ENCODE measurements around the gene PRPSAP2. TPM values are rescaled to one million over a fixed set of nuclear protein-coding genes. Genes with fewer than 3 reads are reported as not detected.

Gene PRPSAP2
- total and polyA plus RNA-seq, 8 donors: 5.3 to 478 (median 25.0) TPM

- intact Hi-C loops (cut with DNase I; ENCODE audit: low total_unique reads): no loop called here
- 85 to 93% (median 92%) methylated on average over 3 to 6 of the region's 6 CpGs for WGBS, 5 donors
- H3K4me1 ChIP-seq: no peaks in the 10 kb centered on the region
- no peak for DNase-seq
- H3K4me3 ChIP-seq: no peak overlapping the region
- TF ChIP-seq POLR2A (IDR thresholded peaks at IDR 0.05) (no peak), POLR2AphosphoS5 (IDR thresholded peaks at IDR 0.05) (no peak), EP300 (IDR thresholded peaks at IDR 0.05) (no peak), CTCF (IDR thresholded peaks at IDR 0.05) (no peak)
- no peaks in the 10 kb centered on the region for H3K36me3 ChIP-seq
- H3K9me3 ChIP-seq: no peaks in the 10 kb centered on the region
- H3K27me3 ChIP-seq: no peaks in the 10 kb centered on the region
- no peak overlapping the region for H3K27ac ChIP-seq
These were observed 9.4 kb upstream of the PRPSAP2 start for GRCh38 chr17:18848501-18848900.

DNA sequence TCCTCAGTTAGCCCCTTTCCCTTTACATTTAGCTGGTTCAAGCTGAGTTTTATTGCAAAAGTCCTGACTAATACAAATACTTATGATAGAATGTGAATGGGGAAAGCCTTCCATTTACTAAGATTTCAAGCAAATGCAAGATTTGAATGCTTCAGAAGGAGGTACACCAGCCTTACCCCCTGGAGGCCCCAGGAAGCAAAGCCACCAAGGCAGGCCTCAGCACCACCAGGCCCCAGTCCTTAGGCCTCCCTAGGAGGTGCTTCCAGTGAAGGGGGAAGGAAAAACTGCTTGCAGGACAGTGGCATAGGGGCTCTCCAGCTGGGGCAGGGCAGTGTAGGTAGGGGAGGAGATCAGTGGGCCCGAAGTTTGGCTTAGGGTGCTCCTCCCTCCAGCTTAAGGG is 7.3 kb upstream of the PRPSAP2 start:
- intact Hi-C loops (cut with DNase I; ENCODE audit: low total_unique reads): no loop called here
- DNase-seq: no peak
- Histone ChIP-seq H3K27ac (no peak overlapping the region), H3K4me1 (peaks cover 0 to 7% (median 7%) of the 10 kb centered on the region in 4 donors), H3K27me3 (no peaks in the 10 kb centered on the region), H3K36me3 (no peaks in the 10 kb centered on the region), H3K9me3 (no peaks in the 10 kb centered on the region), H3K4me3 (no peak overlapping the region)
- no peak for TF ChIP-seq POLR2AphosphoS5 (IDR thresholded peaks at IDR 0.05)
- no peak for TF ChIP-seq CTCF (IDR thresholded peaks at IDR 0.05)
- no peak for TF ChIP-seq POLR2A (IDR thresholded peaks at IDR 0.05)
- no peak for TF ChIP-seq EP300 (IDR thresholded peaks at IDR 0.05)
- 33 to 79% (median 55%) methylated on average over 1 of the region's 1 CpG for WGBS, 5 donors

DNA sequence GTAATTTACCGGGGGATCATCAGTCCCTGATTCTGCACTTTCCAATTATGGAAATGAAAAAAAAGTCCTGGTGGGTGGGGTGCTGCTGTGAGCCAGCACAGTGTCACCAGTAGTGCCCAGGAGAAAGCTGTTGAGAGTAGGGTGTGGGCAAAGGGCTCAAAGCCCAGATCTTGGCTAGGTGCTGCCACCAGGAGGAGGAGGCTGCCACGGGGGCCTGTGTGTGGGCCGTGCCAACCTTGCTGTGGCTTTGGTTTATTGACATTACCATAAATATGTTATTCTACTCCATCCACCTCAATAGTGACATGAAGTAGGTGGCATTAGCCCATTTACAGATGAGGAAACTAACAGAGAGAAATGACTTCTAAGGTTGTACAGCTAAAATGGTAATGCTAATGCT is 6.7 kb upstream of the PRPSAP2 start:
- Histone ChIP-seq H3K4me3 (no peak overlapping the region), H3K27ac (no peak overlapping the region), H3K4me1 (peaks cover 0 to 10% (median 9%) of the 10 kb centered on the region in 4 donors), H3K27me3 (no peaks in the 10 kb centered on the region), H3K36me3 (no peaks in the 10 kb centered on the region), H3K9me3 (no peaks in the 10 kb centered on the region)
- TF ChIP-seq POLR2AphosphoS5 (IDR thresholded peaks at IDR 0.05) (no peak), POLR2A (IDR thresholded peaks at IDR 0.05) (no peak), EP300 (IDR thresholded peaks at IDR 0.05) (no peak), CTCF (IDR thresholded peaks at IDR 0.05) (no peak)
- DNase-seq: peak in 1 of 2 donors; percentile 40
- WGBS, 5 donors: 36 to 48% (median 44%) methylated on average over 3 of the region's 3 CpGs
- intact Hi-C loops (cut with DNase I; ENCODE audit: low total_unique reads): no loop called here

DNA sequence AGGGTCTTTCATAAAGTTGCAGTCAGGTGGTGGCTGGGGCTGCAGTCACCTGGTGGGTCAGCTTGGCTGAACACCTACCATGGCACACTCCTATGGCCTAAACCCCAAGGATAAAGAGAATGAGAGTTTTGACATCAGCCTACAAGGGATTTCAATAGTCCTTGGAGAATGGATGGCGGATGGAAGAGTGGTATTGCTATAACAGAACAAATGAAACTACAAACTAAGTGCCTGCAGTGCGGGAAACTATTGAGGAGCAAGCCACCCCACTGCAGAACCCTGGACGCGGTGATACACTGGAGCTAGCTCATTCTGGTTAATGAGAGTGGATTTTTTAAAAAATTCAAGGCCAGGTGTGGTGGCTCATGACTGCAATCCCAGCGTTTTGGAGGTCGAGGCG is 3.0 kb upstream of the PRPSAP2 start:
- Histone ChIP-seq H3K36me3 (no peaks in the 10 kb centered on the region), H3K27me3 (no peaks in the 10 kb centered on the region), H3K4me1 (peaks cover 21 to 41% (median 38%) of the 10 kb centered on the region in 4 donors), H3K4me3 (no peak overlapping the region), H3K9me3 (no peaks in the 10 kb centered on the region), H3K27ac (no peak overlapping the region)
- TF ChIP-seq EP300 (IDR thresholded peaks at IDR 0.05) (no peak), POLR2A (IDR thresholded peaks at IDR 0.05) (no peak), POLR2AphosphoS5 (IDR thresholded peaks at IDR 0.05) (no peak), CTCF (IDR thresholded peaks at IDR 0.05) (no peak)
- 88 to 93% (median 92%) methylated on average over 7 of the region's 7 CpGs for WGBS, 5 donors
- no peak for DNase-seq
- intact Hi-C loops (cut with DNase I; ENCODE audit: low total_unique reads): no loop called here
